ENCODE measurements around the gene DPH3.

DPH3 gene

GRCh38 chr3:16216373-16216935 is 48.3 kb downstream of the DPH3 start:
- Mint-ChIP-seq H3K27ac (no peak overlapping the region), H3K27me3 (no peaks in the 10 kb centered on the region), H3K4me1 (ENCODE audit: low read depth) (no peaks in the 10 kb centered on the region), H3K36me3 (ENCODE audit: low read depth) (no peaks in the 10 kb centered on the region), H3K4me3 (no peak overlapping the region), H3K9me3 (no peaks in the 10 kb centered on the region)
- no peak for DNase-seq

- H3K4me3 Mint-ChIP-seq = no peak overlapping the region
- no peaks in the 10 kb centered on the region for H3K36me3 Mint-ChIP-seq (ENCODE audit: low read depth)
- DNase-seq = no peak
- no peaks in the 10 kb centered on the region for H3K9me3 Mint-ChIP-seq
- no peak overlapping the region for H3K27ac Mint-ChIP-seq
- peaks cover 5% of the 10 kb centered on the region for H3K4me1 Mint-ChIP-seq (ENCODE audit: low read depth)
- H3K27me3 Mint-ChIP-seq = no peaks in the 10 kb centered on the region
These were observed 50.4 kb downstream of the DPH3 start for GRCh38 chr3:16214366-16214765.

GRCh38 chr3:16211176-16211904 is 53.4 kb downstream of the DPH3 start:
- no peak for DNase-seq
- no peak overlapping the region for H3K4me3 Mint-ChIP-seq
- no peaks in the 10 kb centered on the region for H3K27me3 Mint-ChIP-seq
- H3K9me3 Mint-ChIP-seq = no peaks in the 10 kb centered on the region
- no peak overlapping the region for H3K27ac Mint-ChIP-seq
- H3K4me1 Mint-ChIP-seq (ENCODE audit: low read depth) = peaks cover 7% of the 10 kb centered on the region
- H3K36me3 Mint-ChIP-seq (ENCODE audit: low read depth) = no peaks in the 10 kb centered on the region

All from activated T-cell treated with anti-CD3 and anti-CD28 coated beads, Interleukin-2, amount 50 U/mL, for 24 hours (primary cell).